ENCODE data around the gene MSH5. TPM values are rescaled to one million over a fixed set of nuclear protein-coding genes. Genes with fewer than 3 reads are reported as not detected.

Gene MSH5
- total and polyA plus RNA-seq, 9 of the 15 experiments (the other 6 are each of a cell fraction or from before 2014, with no cell fraction given), result 12.5 to 104 (median 46.6) TPM

DNA sequence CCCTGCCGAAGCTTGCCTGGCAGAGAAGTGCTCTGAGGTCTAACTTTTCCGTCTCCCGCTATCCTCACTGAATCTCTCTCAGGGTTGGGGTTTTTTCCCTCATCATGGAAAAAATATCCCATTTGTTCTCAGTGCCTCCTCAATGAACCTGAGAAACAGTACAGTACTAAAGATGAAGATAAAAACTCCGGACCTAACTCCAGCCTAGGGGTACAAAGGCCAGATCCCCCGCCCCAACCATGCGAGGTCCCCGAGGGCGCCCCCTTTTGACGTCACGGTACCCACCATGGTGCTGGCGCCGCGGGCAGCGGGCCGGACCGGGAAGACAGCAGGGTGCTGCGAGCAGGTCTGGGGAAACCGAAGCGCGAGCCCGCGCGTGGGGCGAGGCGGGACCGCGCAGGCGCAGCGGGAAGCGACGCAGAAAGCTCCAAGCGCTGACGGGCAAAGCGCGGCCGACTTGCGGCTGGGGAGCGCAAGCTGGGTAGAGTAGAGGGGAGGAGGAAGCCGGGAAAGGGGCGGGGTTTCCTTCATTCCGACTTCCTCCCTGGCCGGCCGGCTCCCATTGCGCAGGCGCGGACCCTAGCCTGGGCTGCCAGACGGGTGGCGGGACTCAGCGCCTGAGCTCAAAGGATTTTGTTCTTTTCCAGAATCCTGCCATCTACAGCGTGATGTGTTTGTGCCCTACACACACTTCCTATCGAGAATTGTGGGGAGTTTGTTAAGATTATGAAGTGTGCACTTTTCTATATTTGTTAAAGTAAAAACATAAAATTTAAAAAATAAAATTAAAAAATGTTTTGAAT, 66.9 kb downstream of the MSH5 start, which contains the start of gene LSM2 (continued):
- TF ChIP-seq, protein P1, sequence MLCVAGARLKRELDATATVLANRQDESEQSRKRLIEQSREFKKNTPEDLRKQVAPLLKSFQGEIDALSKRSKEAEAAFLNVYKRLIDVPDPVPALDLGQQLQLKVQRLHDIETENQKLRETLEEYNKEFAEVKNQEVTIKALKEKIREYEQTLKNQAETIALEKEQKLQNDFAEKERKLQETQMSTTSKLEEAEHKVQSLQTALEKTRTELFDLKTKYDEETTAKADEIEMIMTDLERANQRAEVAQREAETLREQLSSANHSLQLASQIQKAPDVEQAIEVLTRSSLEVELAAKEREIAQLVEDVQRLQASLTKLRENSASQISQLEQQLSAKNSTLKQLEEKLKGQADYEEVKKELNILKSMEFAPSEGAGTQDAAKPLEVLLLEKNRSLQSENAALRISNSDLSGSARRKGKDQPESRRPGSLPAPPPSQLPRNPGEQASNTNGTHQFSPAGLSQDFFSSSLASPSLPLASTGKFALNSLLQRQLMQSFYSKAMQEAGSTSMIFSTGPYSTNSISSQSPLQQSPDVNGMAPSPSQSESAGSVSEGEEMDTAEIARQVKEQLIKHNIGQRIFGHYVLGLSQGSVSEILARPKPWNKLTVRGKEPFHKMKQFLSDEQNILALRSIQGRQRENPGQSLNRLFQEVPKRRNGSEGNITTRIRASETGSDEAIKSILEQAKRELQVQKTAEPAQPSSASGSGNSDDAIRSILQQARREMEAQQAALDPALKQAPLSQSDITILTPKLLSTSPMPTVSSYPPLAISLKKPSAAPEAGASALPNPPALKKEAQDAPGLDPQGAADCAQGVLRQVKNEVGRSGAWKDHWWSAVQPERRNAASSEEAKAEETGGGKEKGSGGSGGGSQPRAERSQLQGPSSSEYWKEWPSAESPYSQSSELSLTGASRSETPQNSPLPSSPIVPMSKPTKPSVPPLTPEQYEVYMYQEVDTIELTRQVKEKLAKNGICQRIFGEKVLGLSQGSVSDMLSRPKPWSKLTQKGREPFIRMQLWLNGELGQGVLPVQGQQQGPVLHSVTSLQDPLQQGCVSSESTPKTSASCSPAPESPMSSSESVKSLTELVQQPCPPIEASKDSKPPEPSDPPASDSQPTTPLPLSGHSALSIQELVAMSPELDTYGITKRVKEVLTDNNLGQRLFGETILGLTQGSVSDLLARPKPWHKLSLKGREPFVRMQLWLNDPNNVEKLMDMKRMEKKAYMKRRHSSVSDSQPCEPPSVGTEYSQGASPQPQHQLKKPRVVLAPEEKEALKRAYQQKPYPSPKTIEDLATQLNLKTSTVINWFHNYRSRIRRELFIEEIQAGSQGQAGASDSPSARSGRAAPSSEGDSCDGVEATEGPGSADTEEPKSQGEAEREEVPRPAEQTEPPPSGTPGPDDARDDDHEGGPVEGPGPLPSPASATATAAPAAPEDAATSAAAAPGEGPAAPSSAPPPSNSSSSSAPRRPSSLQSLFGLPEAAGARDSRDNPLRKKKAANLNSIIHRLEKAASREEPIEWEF (CRISPR knock-in tag; IDR thresholded peaks at IDR 0.05), result no peak
- TF ChIP-seq ZNF324 (CRISPR knock-in tag; IDR thresholded peaks at IDR 0.05) (no peak), ZNF174 (CRISPR knock-in tag; IDR thresholded peaks at IDR 0.05) (0 out of 2 replicates have a peak, but pooled peaks have one; percentile 61), HDAC6 (IDR thresholded peaks at IDR 0.05; ENCODE audit: low read depth, low read length) (no peak), MEF2D (tag; conservative IDR thresholded peaks at IDR 0.05; ENCODE audit: low read depth) (no peak), ZNF431 (CRISPR knock-in tag; IDR thresholded peaks at IDR 0.05) (peak; percentile 59; the same call in 1 of the 2 replicates), ZEB2 (IDR thresholded peaks at IDR 0.05) (peak; percentile 21; the same call in 1 of the 2 replicates), LARP7 (IDR thresholded peaks at IDR 0.05) (peak; percentile 82; the same call in 1 of the 2 replicates), TGIF2 (CRISPR knock-in tag; IDR thresholded peaks at IDR 0.05) (no peak), RCOR1 (IDR thresholded peaks at IDR 0.05; ENCODE audit: borderline replicate concordance in 1 of 2, low read depth in 2 of 2, low read length in 2 of 2) (0 out of 4 replicates have a peak, but pooled peaks have one; percentile 6 to 53), ZNF41 (CRISPR knock-in tag; conservative IDR thresholded peaks at IDR 0.05) (no peak; the same call in 1 of the 2 replicates), ARID2 (IDR thresholded peaks at IDR 0.05) (peak; percentile 58; the same call in 1 of the 2 replicates), ELF1 (tag; IDR thresholded peaks at IDR 0.05) (peak; percentile 85), RAD51 (IDR thresholded peaks at IDR 0.05; ENCODE audit: borderline replicate concordance, low read depth) (no peak), ZKSCAN3 (CRISPR knock-in tag; IDR thresholded peaks at IDR 0.05) (no peak), POLR2G (IDR thresholded peaks at IDR 0.05; ENCODE audit: low read depth, low read length) (peak; percentile 97), NFIC (IDR thresholded peaks at IDR 0.05) (peak; percentile 70)
- TF ChIP-seq, protein P2, sequence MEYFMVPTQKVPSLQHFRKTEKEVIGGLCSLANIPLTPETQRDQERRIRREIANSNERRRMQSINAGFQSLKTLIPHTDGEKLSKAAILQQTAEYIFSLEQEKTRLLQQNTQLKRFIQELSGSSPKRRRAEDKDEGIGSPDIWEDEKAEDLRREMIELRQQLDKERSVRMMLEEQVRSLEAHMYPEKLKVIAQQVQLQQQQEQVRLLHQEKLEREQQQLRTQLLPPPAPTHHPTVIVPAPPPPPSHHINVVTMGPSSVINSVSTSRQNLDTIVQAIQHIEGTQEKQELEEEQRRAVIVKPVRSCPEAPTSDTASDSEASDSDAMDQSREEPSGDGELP (CRISPR knock-in tag; IDR thresholded peaks at IDR 0.05; ENCODE audit: borderline replicate concordance), result peak; percentile 92
- TF ChIP-seq, protein P3, sequence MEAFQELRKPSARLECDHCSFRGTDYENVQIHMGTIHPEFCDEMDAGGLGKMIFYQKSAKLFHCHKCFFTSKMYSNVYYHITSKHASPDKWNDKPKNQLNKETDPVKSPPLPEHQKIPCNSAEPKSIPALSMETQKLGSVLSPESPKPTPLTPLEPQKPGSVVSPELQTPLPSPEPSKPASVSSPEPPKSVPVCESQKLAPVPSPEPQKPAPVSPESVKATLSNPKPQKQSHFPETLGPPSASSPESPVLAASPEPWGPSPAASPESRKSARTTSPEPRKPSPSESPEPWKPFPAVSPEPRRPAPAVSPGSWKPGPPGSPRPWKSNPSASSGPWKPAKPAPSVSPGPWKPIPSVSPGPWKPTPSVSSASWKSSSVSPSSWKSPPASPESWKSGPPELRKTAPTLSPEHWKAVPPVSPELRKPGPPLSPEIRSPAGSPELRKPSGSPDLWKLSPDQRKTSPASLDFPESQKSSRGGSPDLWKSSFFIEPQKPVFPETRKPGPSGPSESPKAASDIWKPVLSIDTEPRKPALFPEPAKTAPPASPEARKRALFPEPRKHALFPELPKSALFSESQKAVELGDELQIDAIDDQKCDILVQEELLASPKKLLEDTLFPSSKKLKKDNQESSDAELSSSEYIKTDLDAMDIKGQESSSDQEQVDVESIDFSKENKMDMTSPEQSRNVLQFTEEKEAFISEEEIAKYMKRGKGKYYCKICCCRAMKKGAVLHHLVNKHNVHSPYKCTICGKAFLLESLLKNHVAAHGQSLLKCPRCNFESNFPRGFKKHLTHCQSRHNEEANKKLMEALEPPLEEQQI (IDR thresholded peaks at IDR 0.05), result no peak
- TF ChIP-seq, protein P4, sequence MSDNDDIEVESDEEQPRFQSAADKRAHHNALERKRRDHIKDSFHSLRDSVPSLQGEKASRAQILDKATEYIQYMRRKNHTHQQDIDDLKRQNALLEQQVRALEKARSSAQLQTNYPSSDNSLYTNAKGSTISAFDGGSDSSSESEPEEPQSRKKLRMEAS (CRISPR knock-in tag; IDR thresholded peaks at IDR 0.05), result peak; percentile 91
